Neuron (in vitro differentiated cells): ENCODE results near the gene KCTD2.
"Not testable (repeated sequence)": the region's sequence is repeated elsewhere in the genome, so short reads cannot be mapped to it uniquely, and the experiment has no call there.

Source experiments
- H2AFZ ChIP-seq: one replicate; pipeline ENCODE4 v1.6.1; 2013; ENCODE audit warnings: low read depth, mild to moderate bottlenecking, inconsistent platforms, low read length, moderate library complexity
- H3K27me3 ChIP-seq: one replicate; pipeline ENCODE4 v1.6.1; 2013; ENCODE audit warnings: low read length; ENCODE audit not compliant: insufficient read depth
- H3K36me3 ChIP-seq: one replicate; pipeline ENCODE4 v1.6.1; 2013; ENCODE audit warnings: low read length; ENCODE audit not compliant: insufficient read depth
- H3K4me1 ChIP-seq: one replicate; pipeline ENCODE4 v1.6.1; 2013; ENCODE audit warnings: low read length; ENCODE audit not compliant: insufficient read depth
- H3K4me3 ChIP-seq: 2 replicates; pipeline ENCODE4 v1.5.1; 2013; ENCODE audit warnings: mild to moderate bottlenecking, low read length, moderate library complexity
- H3K9me3 ChIP-seq: one replicate; pipeline ENCODE4 v1.6.1; 2013; ENCODE audit warnings: low read length

The KCTD2 gene

GRCh38 chr17:75064867-75065561 lies 18.0 kb downstream of the KCTD2 start:
- H3K27me3 ChIP-seq = no peaks in the 10 kb centered on the region
- H3K36me3 ChIP-seq = peaks cover 48% of the 10 kb centered on the region
- no peak overlapping the region for H2AFZ ChIP-seq
- no peaks in the 10 kb centered on the region for H3K4me1 ChIP-seq
- H3K4me3 ChIP-seq = no peak overlapping the region
- no peaks in the 10 kb centered on the region for H3K9me3 ChIP-seq

GRCh38 chr17:75065562-75066151 lies 18.6 kb downstream of the KCTD2 start:
- Histone ChIP-seq H3K4me1 (no peaks in the 10 kb centered on the region), H3K4me3 (no peak overlapping the region), H2AFZ (no peak overlapping the region)

GRCh38 chr17:75067856-75068255 lies 20.8 kb downstream of the KCTD2 start:
- H3K27me3 ChIP-seq = no peaks in the 10 kb centered on the region
- no peaks in the 10 kb centered on the region for H3K4me1 ChIP-seq
- H3K4me3 ChIP-seq = no peak overlapping the region
- H3K36me3 ChIP-seq = peaks cover 20% of the 10 kb centered on the region
- H3K9me3 ChIP-seq = no peaks in the 10 kb centered on the region
- no peak overlapping the region for H2AFZ ChIP-seq

More at GRCh38 chr17:75065562-75066151, 18.6 kb downstream of the KCTD2 start:
- Histone ChIP-seq H3K36me3 (peaks cover 42% of the 10 kb centered on the region), H3K9me3 (no peaks in the 10 kb centered on the region), H3K27me3 (no peaks in the 10 kb centered on the region)

- Histone ChIP-seq H3K4me1 (no peaks in the 10 kb centered on the region), H2AFZ (no peak overlapping the region), H3K4me3 (no peak overlapping the region), H3K27me3 (no peaks in the 10 kb centered on the region), H3K36me3 (peaks cover 11% of the 10 kb centered on the region), H3K9me3 (no peaks in the 10 kb centered on the region)
These were observed 21.7 kb downstream of the KCTD2 start for GRCh38 chr17:75068750-75069149.

- Histone ChIP-seq H3K27me3 (no peaks in the 10 kb centered on the region), H3K4me3 (no peak overlapping the region), H3K9me3 (no peaks in the 10 kb centered on the region), H3K36me3 (peaks cover under 1% of the 10 kb centered on the region), H2AFZ (no peak overlapping the region), H3K4me1 (no peaks in the 10 kb centered on the region)
These were observed 22.8 kb downstream of the KCTD2 start for GRCh38 chr17:75069783-75070182.

- not testable (repeated sequence) for H2AFZ ChIP-seq, H3K4me1 ChIP-seq, H3K4me3 ChIP-seq, H3K27me3 ChIP-seq, H3K9me3 ChIP-seq, H3K36me3 ChIP-seq
These were observed 24.6 kb downstream of the KCTD2 start for GRCh38 chr17:75071478-75072271.

- H3K9me3 ChIP-seq, H2AFZ ChIP-seq, H3K4me3 ChIP-seq, H3K27me3 ChIP-seq, H3K4me1 ChIP-seq, H3K36me3 ChIP-seq: not testable (repeated sequence)
These were observed 25.9 kb downstream of the KCTD2 start for GRCh38 chr17:75072909-75073308.

- Histone ChIP-seq H3K9me3 (no peaks in the 10 kb centered on the region), H3K36me3 (no peaks in the 10 kb centered on the region), H3K27me3 (no peaks in the 10 kb centered on the region), H3K4me1 (no peaks in the 10 kb centered on the region), H2AFZ (no peak overlapping the region), H3K4me3 (no peak overlapping the region)
These were observed 26.6 kb downstream of the KCTD2 start for GRCh38 chr17:75073618-75074047.

- H2AFZ ChIP-seq = no peak overlapping the region
- no peaks in the 10 kb centered on the region for H3K36me3 ChIP-seq
- H3K27me3 ChIP-seq = no peaks in the 10 kb centered on the region
- H3K4me1 ChIP-seq = no peaks in the 10 kb centered on the region
- H3K9me3 ChIP-seq = no peaks in the 10 kb centered on the region
- H3K4me3 ChIP-seq = no peak overlapping the region
These were observed 27.5 kb downstream of the KCTD2 start for GRCh38 chr17:75074532-75074931.

- Histone ChIP-seq H3K4me1 (no peaks in the 10 kb centered on the region), H3K27me3 (no peaks in the 10 kb centered on the region), H3K9me3 (no peaks in the 10 kb centered on the region), H3K4me3 (no peak overlapping the region), H3K36me3 (no peaks in the 10 kb centered on the region), H2AFZ (no peak overlapping the region)
These were observed 28.7 kb downstream of the KCTD2 start for GRCh38 chr17:75075597-75076336.

- Histone ChIP-seq H2AFZ (no peak overlapping the region), H3K27me3 (no peaks in the 10 kb centered on the region), H3K36me3 (no peaks in the 10 kb centered on the region), H3K4me3 (no peak overlapping the region), H3K4me1 (no peaks in the 10 kb centered on the region), H3K9me3 (no peaks in the 10 kb centered on the region)
These were observed 30.1 kb downstream of the KCTD2 start for GRCh38 chr17:75077072-75077495.

GRCh38 chr17:75077496-75078283 lies 30.7 kb downstream of the KCTD2 start:
- Histone ChIP-seq H3K27me3 (no peaks in the 10 kb centered on the region), H3K9me3 (no peaks in the 10 kb centered on the region), H3K4me3 (no peak overlapping the region), H2AFZ (no peak overlapping the region), H3K36me3 (no peaks in the 10 kb centered on the region), H3K4me1 (no peaks in the 10 kb centered on the region)
